HG02981 (cell line): Measurements from ENCODE around the gene GPR137.
"Not testable (repeated sequence)": the region's sequence is repeated elsewhere in the genome, so short reads cannot be mapped to it uniquely, and the experiment has no call there.

Experiments used
- ATAC-seq: cut with Tn5 transposase; IDR thresholded peaks from one replicate; pipeline ENCODE4 v1.9.1; 2021; ENCODE audit warnings: mild to moderate bottlenecking, moderate library complexity; ENCODE audit not compliant: unreplicated experiment

GPR137 gene

GRCh38 chr11:64316672-64317324 is 31.1 kb downstream of the GPR137 start:
- ATAC-seq = peak; percentile 1

GRCh38 chr11:64317325-64317960 is 31.8 kb downstream of the GPR137 start, which contains the start of gene TRMT112:
Gene TRMT112 (minus strand): TSS chr11:64317559. CDS start chr11:64317526, 33 bp downstream.
- ATAC-seq = peak; percentile 60

GRCh38 chr11:64317961-64318765 is 32.5 kb downstream of the GPR137 start, which contains the start of gene PRDX5:
Gene PRDX5 (plus strand): TSS chr11:64318121. CDS start chr11:64318216, 95 bp downstream.
- ATAC-seq = peak; percentile 75

GRCh38 chr11:64318766-64319761 is 33.4 kb downstream of the GPR137 start:
- ATAC-seq = no peak

- ATAC-seq = no peak
These were observed 34.9 kb downstream of the GPR137 start for GRCh38 chr11:64320556-64320955.

DNA sequence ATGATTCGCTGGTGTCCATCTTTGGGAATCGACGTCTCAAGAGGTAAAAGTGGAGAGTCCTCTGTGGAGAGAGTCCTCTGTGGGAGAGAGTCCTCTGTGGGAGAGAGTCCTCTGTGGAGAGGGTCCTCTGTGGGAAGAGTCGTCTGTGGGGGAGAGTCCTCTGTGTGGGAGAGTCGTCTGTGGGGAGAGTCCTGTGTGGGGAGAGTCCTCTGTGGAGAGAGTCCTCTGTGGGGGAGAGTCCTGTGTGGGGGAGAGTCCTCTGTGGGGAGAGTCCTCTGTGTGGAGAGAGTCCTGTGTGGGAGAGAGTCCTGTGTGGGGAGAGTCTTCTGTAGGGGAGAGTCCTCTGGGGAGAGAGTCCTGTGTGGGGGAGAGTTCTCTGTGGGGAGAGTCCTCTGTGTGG is 35.4 kb downstream of the GPR137 start:
- no peak for ATAC-seq

DNA sequence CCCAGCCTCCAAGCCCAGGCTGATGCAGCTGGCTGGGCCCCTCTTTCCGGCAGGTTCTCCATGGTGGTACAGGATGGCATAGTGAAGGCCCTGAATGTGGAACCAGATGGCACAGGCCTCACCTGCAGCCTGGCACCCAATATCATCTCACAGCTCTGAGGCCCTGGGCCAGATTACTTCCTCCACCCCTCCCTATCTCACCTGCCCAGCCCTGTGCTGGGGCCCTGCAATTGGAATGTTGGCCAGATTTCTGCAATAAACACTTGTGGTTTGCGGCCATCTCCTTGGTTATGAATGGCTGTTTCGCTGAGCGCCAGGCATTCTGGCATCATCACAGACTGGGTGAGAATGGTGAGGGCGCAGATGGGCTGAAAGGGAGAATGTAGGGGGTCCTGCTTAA is 35.9 kb downstream of the GPR137 start:
- no peak for ATAC-seq

GRCh38 chr11:64322925-64323260 is 37.2 kb downstream of the GPR137 start:
- ATAC-seq = no peak

DNA sequence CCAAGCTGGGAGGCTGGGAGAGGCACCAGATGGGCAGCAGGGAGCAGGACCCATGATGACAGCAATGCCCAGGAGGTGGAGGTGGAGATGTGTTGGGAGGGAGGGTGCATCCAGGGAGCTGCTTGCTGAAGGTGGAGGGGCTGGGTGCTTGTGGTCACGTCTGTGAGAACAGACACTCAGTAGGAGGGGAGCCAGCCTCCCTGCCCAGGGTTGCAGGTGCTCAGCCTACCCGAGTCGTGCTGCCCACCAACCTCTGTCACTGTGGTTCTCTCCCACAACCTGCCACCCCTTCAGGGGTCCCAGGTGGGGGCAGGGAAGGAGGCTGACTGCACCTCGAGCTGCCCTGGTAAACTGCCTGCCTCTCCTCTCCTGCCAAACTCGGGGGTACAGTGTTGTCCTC is 37.7 kb downstream of the GPR137 start:
- no peak for ATAC-seq

DNA sequence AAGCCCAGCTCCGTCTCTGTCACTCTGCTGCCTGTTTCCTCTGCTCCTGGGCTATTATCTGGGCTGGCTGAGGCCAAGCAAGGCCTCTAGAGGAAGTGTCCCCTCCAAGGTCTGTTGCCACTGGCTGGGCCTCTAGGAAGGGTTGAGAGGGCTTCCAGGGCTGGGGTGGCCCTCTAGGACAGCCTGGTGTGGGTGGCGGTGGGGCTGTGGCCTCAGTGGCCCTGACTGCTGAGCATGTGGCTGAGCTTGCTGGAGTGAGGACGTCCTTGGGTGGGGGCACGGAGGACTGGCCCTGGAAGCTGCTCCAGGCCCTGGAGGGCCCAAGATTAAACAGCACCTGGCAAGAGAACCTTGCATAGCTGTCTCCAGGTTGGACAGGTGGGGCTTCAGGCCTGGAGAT is 38.3 kb downstream of the GPR137 start:
- not testable (repeated sequence) for ATAC-seq

DNA sequence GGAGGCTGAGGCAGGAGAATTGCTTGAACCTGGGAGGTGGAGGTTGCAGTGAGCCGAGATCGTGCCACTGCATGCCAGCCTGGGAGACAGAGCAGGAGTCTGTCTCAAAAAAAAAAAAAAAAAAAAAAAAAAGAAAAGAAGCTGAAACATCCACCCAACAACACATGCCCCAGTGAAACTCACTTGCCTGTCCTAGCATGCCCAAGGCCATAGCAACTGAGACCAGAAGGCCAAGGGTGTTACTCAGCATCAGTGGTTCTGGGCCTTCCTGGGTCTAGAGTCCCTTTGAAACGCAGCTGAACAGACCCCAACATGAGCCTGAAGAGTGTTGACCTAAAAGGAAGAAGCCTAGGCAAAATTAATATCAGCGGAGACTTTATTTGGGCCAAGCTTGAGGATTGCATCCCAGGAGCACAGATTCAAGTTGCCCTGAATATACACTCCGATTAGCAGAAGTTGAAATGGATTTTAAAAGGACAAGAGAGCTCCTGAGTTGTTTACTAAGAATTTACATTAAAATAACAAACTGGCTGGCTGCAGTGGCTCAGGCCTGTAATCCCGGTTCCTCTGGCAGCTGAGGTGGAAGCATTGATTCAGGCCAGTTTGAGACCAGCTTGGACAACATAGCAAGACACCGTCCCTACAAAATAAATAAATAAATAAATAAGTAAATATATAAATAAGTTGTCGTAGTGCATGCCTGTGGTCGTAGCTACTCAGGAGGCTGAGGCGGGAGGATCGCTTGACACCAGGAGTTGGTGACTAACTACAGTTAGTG is 39.2 kb downstream of the GPR137 start:
- ATAC-seq = no peak

- no peak for ATAC-seq
These were observed 41.7 kb downstream of the GPR137 start for GRCh38 chr11:64327375-64327774.

GRCh38 chr11:64327993-64328392 is 42.3 kb downstream of the GPR137 start:
- ATAC-seq = no peak

DNA sequence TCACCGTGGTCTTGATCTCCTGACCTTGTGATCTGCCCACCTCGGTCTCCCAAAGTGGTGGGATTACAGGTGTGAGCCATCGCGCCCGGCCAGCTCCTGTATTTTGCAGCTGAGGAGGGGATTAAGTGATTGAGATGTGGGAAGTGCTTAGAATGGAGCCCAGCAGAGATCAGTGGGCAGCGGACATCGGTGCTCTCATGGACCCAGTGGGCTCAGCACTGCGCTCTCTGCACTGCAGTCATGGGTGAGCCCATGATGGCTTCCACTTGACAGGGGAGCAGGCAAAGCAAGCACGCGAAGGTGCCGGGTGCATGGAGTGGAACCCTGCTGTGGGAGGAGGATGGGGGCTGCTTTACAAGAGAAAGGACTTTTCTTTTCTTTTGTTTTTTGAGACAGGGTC is 45.2 kb downstream of the GPR137 start:
- ATAC-seq = no peak

DNA sequence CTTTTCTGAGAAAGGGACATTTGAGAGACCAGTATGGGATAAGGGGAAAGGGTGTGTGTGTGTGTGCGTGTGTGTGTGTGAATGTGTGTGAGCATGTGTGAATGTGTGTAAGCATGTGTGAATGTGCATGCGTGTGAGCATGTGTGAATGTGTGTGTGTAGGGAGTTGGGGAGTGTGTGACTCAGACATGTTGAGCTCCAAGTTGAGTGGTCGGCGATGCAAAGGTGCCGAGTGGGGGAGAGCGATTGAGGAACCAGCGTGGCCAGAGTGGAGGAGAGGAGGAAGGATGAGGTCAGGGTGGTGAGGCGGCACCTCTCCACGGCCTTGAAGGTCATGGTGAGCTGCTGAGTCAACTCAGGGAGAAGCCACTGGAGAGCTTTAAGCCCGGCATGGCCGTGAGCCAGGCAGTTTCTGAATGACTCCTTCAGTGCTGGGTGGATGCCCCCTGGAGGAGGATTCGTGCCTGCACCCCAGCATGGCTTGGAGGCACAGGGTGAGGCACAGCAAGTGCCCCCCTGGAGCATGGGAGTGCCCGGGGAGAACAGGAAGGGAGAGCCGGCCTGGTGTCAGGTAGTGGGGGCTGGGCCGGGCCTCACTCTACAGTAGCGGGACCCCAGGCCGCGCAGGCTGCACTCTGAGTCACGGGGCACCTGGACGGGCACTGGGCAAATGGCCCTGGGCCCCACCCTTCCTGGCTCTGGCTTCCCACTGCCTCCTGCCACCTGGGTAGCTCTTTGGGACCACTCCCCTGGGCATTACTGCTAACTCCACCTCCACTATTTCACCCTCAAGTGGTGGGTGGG is 46.1 kb downstream of the GPR137 start:
- ATAC-seq = peak; percentile 53

DNA sequence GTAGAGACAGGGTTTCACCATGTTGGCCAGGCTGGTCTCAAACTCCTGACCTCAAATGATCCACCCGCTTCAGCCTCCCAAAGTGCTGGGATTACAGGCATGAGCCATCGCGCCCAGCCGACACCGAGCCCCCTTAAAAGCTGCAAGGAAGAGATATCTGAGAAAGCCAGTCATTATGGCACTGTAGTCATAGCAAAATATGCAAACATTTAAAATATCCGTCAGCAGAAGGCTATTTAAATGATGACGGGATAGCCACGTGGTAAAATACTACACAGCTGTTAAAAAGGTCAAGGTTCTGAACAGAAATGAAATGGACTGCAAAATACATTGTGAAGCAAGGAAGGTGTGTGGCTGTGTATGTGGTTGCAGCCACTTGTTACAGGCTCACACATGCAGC is 47.9 kb downstream of the GPR137 start:
- no peak for ATAC-seq

DNA sequence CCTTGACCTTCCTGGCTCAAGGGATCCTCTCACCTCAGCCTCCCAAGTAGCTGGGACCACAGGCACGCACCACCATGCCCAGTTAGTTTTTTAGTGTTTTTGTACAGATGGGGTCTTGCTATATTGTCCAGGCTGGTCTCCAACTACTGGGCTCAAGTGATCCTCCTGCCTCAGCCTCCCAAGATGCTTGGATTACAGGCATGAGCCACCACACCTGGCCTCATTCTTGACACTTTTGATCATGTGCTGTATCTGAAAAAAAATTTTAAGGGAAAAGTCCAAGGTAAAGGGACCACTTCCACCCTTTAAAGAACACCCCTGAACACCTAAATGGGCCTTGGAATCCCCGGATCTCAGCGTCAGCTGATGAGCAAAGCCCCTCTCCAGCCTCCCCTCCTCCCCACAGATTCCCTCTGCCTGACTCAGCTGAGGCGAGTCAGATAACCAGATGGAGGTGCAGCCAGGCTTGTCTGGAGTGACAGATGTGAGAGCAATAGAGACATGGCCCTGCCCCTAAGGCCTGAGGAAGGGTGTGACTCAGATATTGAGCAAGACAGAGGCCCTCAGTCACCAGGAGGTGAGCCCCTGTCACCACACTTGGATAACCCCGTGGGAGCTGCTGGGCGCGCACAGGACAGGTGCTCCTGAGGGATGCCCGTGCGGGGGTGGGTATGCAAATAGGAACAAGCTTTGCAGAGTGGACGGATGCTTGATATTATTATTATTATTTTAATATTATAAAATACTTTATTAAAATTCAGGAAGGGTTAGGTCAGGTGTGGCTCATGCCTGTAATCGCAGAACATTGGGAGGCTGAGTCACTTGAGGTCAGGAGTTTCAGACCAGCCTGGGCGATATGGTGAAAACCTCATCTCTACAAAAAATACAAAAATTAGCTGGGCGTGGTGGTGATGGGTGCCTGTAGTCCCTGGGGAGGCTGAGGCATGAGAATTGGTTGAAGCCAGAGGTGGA is 49.4 kb downstream of the GPR137 start:
- peak; percentile 75 for ATAC-seq
